KMS-11 (cell line): ENCODE results near the gene USH2A.

Experiments
- H2AFZ ChIP-seq: fragments of 200-600 bp; sonication (generic); 2 replicates; pipeline ENCODE4 v1.6.1; 2016; ENCODE audit warnings: antibody characterized with exemption, mixed run types, low read depth
- H3K27ac ChIP-seq: fragments of 200-600 bp; sonication (generic); 2 replicates; pipeline ENCODE4 v1.6.1; 2016; ENCODE audit warnings: mild to moderate bottlenecking, mixed run types
- H3K27me3 ChIP-seq: fragments of 200-600 bp; sonication (generic); 2 replicates; pipeline ENCODE4 v1.6.1; 2017; ENCODE audit warnings: mild to moderate bottlenecking, low read depth, mixed run types, moderate library complexity; ENCODE audit not compliant: insufficient read depth
- H3K36me3 ChIP-seq: fragments of 200-600 bp; sonication (generic); 2 replicates; pipeline ENCODE4 v1.6.1; 2017; ENCODE audit warnings: mild to moderate bottlenecking, mixed run types; ENCODE audit not compliant: insufficient read depth
- H3K4me1 ChIP-seq: fragments of 200-600 bp; sonication (generic); 2 replicates; pipeline ENCODE4 v1.6.1; 2016; ENCODE audit warnings: mild to moderate bottlenecking, low read depth, mixed run types; ENCODE audit not compliant: poor library complexity, severe bottlenecking
- H3K4me2 ChIP-seq: fragments of 200-600 bp; sonication (generic); 2 replicates; pipeline ENCODE4 v1.7.0; 2016; ENCODE audit warnings: mild to moderate bottlenecking, mixed run types
- H3K4me3 ChIP-seq: fragments of 200-600 bp; sonication (generic); IDR thresholded peaks from 2 replicates; pipeline ENCODE4 v1.6.1; 2017; ENCODE audit warnings: low read depth, low read length, mixed read lengths; ENCODE audit not compliant: insufficient read depth
- H3K79me2 ChIP-seq: fragments of 200-600 bp; sonication (generic); 2 replicates; pipeline ENCODE4 v1.6.1; 2016; ENCODE audit warnings: low read depth, mixed run types; ENCODE audit not compliant: insufficient read depth
- H3K9ac ChIP-seq: fragments of 200-600 bp; sonication (generic); 2 replicates; pipeline ENCODE4 v1.6.1; 2016; ENCODE audit warnings: mild to moderate bottlenecking, mixed run types
- H4K20me1 ChIP-seq: fragments of 200-600 bp; sonication (generic); 2 replicates; pipeline ENCODE4 v1.6.1; 2016; ENCODE audit warnings: mild to moderate bottlenecking, mixed run types; ENCODE audit not compliant: insufficient read depth
- CTCF ChIP-seq: fragments of 200-600 bp; sonication (generic); conservative IDR thresholded peaks from 2 replicates; pipeline ENCODE4 v1.6.1; 2017; ENCODE audit warnings: low read depth, mild to moderate bottlenecking, antibody characterized with exemption, low read length, moderate library complexity, mixed read lengths

Gene USH2A

GRCh38 chr1:215891266-215892057 lies 531.8 kb downstream of the USH2A start:
- Histone ChIP-seq H3K4me3 (no peak overlapping the region), H2AFZ (no peak overlapping the region), H4K20me1 (no peaks in the 10 kb centered on the region), H3K4me1 (no peaks in the 10 kb centered on the region), H3K4me2 (no peak overlapping the region), H3K36me3 (no peaks in the 10 kb centered on the region), H3K27ac (no peak overlapping the region), H3K9ac (no peak overlapping the region), H3K27me3 (no peaks in the 10 kb centered on the region), H3K79me2 (no peaks in the 10 kb centered on the region)
- no peak for TF ChIP-seq CTCF

- Histone ChIP-seq H4K20me1 (no peaks in the 10 kb centered on the region), H3K27me3 (no peaks in the 10 kb centered on the region), H3K9ac (no peak overlapping the region), H3K4me2 (no peak overlapping the region), H3K4me1 (no peaks in the 10 kb centered on the region), H3K36me3 (no peaks in the 10 kb centered on the region), H3K27ac (no peak overlapping the region), H3K4me3 (no peak overlapping the region), H3K79me2 (no peaks in the 10 kb centered on the region), H2AFZ (no peak overlapping the region)
- no peak for TF ChIP-seq CTCF
Observed at GRCh38 chr1:215890438-215890837, 532.8 kb downstream of the USH2A start.

GRCh38 chr1:215889871-215890270 lies 533.4 kb downstream of the USH2A start:
- Histone ChIP-seq H3K4me2 (no peak overlapping the region), H3K27ac (no peak overlapping the region), H4K20me1 (no peaks in the 10 kb centered on the region), H3K27me3 (no peaks in the 10 kb centered on the region), H2AFZ (no peak overlapping the region), H3K79me2 (no peaks in the 10 kb centered on the region), H3K4me3 (no peak overlapping the region), H3K4me1 (no peaks in the 10 kb centered on the region), H3K36me3 (no peaks in the 10 kb centered on the region), H3K9ac (no peak overlapping the region)
- no peak for TF ChIP-seq CTCF

GRCh38 chr1:215888159-215888558 lies 535.1 kb downstream of the USH2A start:
- Histone ChIP-seq H3K4me3 (no peak overlapping the region), H3K4me1 (no peaks in the 10 kb centered on the region), H3K9ac (no peak overlapping the region), H3K27me3 (no peaks in the 10 kb centered on the region), H3K27ac (no peak overlapping the region), H3K36me3 (no peaks in the 10 kb centered on the region), H3K4me2 (no peak overlapping the region), H3K79me2 (no peaks in the 10 kb centered on the region), H4K20me1 (no peaks in the 10 kb centered on the region), H2AFZ (no peak overlapping the region)
- TF ChIP-seq CTCF = no peak
